Muscle layer of duodenum (tissue), 2 donors: ENCODE results near the gene NRIP3.
"Not testable (repeated sequence)": the region's sequence is repeated elsewhere in the genome, so short reads cannot be mapped to it uniquely, and the experiment has no call there.

Source experiments
- H3K27ac ChIP-seq: one replicate; pipeline ENCODE4 v1.7.0; 2013; ENCODE audit warnings: mild to moderate bottlenecking, low read length
- H3K27me3 ChIP-seq: one replicate; pipeline ENCODE4 v1.7.0; 2013; ENCODE audit warnings: low read depth, mild to moderate bottlenecking, control low read depth, low read length
- H3K36me3 ChIP-seq, 2 donors: one replicate each; pipeline ENCODE4 v1.7.0; 2013; ENCODE audit warnings: low read length in 2 of 2, control low read depth in 1 of 2, mild to moderate bottlenecking in 1 of 2; ENCODE audit not compliant: insufficient read depth in 2 of 2, control insufficient read depth in 1 of 2
- H3K4me1 ChIP-seq, 2 donors: one replicate each; pipeline ENCODE4 v1.7.0; 2013; ENCODE audit warnings: low read length in 2 of 2, mild to moderate bottlenecking in 2 of 2, control low read depth in 1 of 2, moderate library complexity in 1 of 2; ENCODE audit not compliant: insufficient read depth in 2 of 2, control insufficient read depth in 1 of 2
- H3K4me3 ChIP-seq, 2 donors: one replicate each; pipeline ENCODE4 v1.7.0; 2013; ENCODE audit warnings: low read length in 2 of 2, low read depth in 1 of 2, mild to moderate bottlenecking in 1 of 2
- H3K9me3 ChIP-seq, 2 donors: one replicate each; pipeline ENCODE4 v1.7.0; 2013; ENCODE audit warnings: low read length in 2 of 2, control low read depth in 1 of 2, mild to moderate bottlenecking in 1 of 2; ENCODE audit not compliant: control insufficient read depth in 1 of 2
- donor health status: healthy.

The NRIP3 gene

GRCh38 chr11:8941341-8942103, 62.3 kb downstream of the NRIP3 start:
- H3K4me1 ChIP-seq: no peaks in the 10 kb centered on the region
- no peak overlapping the region for H3K4me3 ChIP-seq
- H3K27ac ChIP-seq: no peak overlapping the region
- H3K9me3 ChIP-seq: no peaks in the 10 kb centered on the region
- no peaks in the 10 kb centered on the region for H3K27me3 ChIP-seq
- no peaks in the 10 kb centered on the region for H3K36me3 ChIP-seq

GRCh38 chr11:8937659-8938058, 66.1 kb downstream of the NRIP3 start:
- no peaks in the 10 kb centered on the region for H3K9me3 ChIP-seq
- H3K27ac ChIP-seq: no peak overlapping the region

GRCh38 chr11:8937159-8937558, 66.6 kb downstream of the NRIP3 start:
- Histone ChIP-seq H3K9me3 (no peaks in the 10 kb centered on the region), H3K4me3 (no peak overlapping the region), H3K27ac (no peak overlapping the region), H3K27me3 (no peaks in the 10 kb centered on the region), H3K36me3 (no peaks in the 10 kb centered on the region), H3K4me1 (no peaks in the 10 kb centered on the region)

More at GRCh38 chr11:8937659-8938058, 66.1 kb downstream of the NRIP3 start:
- Histone ChIP-seq H3K27me3 (no peaks in the 10 kb centered on the region), H3K36me3 (no peaks in the 10 kb centered on the region), H3K4me3 (no peak overlapping the region), H3K4me1 (no peaks in the 10 kb centered on the region)

GRCh38 chr11:8935789-8936188, 68.0 kb downstream of the NRIP3 start:
- not testable (repeated sequence) for H3K36me3 ChIP-seq, H3K4me3 ChIP-seq, H3K27me3 ChIP-seq, H3K4me1 ChIP-seq, H3K27ac ChIP-seq, H3K9me3 ChIP-seq

- Histone ChIP-seq H3K4me3 (no peak overlapping the region), H3K4me1 (no peaks in the 10 kb centered on the region), H3K36me3 (no peaks in the 10 kb centered on the region), H3K27ac (no peak overlapping the region), H3K27me3 (no peaks in the 10 kb centered on the region), H3K9me3 (no peaks in the 10 kb centered on the region)
These were observed 68.9 kb downstream of the NRIP3 start for GRCh38 chr11:8934742-8935488.

- Histone ChIP-seq H3K27ac (no peak overlapping the region), H3K4me3 (no peak overlapping the region), H3K27me3 (no peaks in the 10 kb centered on the region), H3K9me3 (no peaks in the 10 kb centered on the region), H3K4me1 (no peaks in the 10 kb centered on the region), H3K36me3 (no peaks in the 10 kb centered on the region)
These were observed 69.9 kb downstream of the NRIP3 start for GRCh38 chr11:8933931-8934330.

- H3K27me3 ChIP-seq: no peaks in the 10 kb centered on the region
- no peaks in the 10 kb centered on the region for H3K4me1 ChIP-seq
- no peak within 1 kb of the TSS for H3K27ac ChIP-seq
- H3K36me3 ChIP-seq: no peaks in the 10 kb centered on the region
- no peaks in the 10 kb centered on the region for H3K9me3 ChIP-seq
- H3K4me3 ChIP-seq: no peak within 1 kb of the TSS
These were observed 71.1 kb downstream of the NRIP3 start, which contains the start of gene C11orf16 for GRCh38 chr11:8932564-8933180. Gene C11orf16 (minus strand): TSS chr11:8932947. CDS start chr11:8932308, 639 bp downstream.
